OCI-LY7 (cell line): ENCODE data around the gene DAZL. TPM values are rescaled to one million over a fixed set of nuclear protein-coding genes. Genes with fewer than 3 reads are reported as not detected.
A peak's percentile ranks its signal among the peaks of the same experiment; 100 is the strongest.

Experiments
- BruUV-seq: library from RNA; stranded (reverse); fragments of 400-500 nt; replicated peaks from 2 replicates; lab custom pipeline; 2021; lab: Mats Ljungman, UMichigan
- CTCF ChIA-PET: fragments of 300-600 bp; sonication (Branson Sonifier 250); formaldehyde crosslinking; loops from one replicate; lab custom pipeline; 2022; ENCODE audit warnings: antibody characterized with exemption; ENCODE audit not compliant: unreplicated experiment; lab: Charles Lee
- POLR2A ChIA-PET: fragments of 300-600 bp; sonication (Branson Sonifier 250); formaldehyde crosslinking; loops from one replicate; lab custom pipeline; 2022; ENCODE audit warnings: antibody characterized with exemption; lab: Charles Lee
- DNase-seq: peaks from one replicate; pipeline ENCODE4 v3.0.0-alpha.2; 2015; ENCODE audit warnings: low spot score
- H2AFZ ChIP-seq: fragments of 200-600 bp; sonication (generic), shearing (Covaris generic); 2 replicates; pipeline ENCODE4 v1.6.1; 2014; ENCODE audit warnings: mild to moderate bottlenecking, antibody characterized with exemption, low read length, moderate library complexity
- H3K27ac ChIP-seq: fragments of 200-600 bp; sonication (generic); 2 replicates; pipeline ENCODE4 v1.5.1; 2014; ENCODE audit warnings: mixed run types, low read depth, mild to moderate bottlenecking, moderate library complexity, low read length, inconsistent platforms; ENCODE audit not compliant: poor library complexity, severe bottlenecking
- H3K36me3 ChIP-seq: fragments of 200-600 bp; sonication (generic); 2 replicates; pipeline ENCODE4 v1.6.1; 2014; ENCODE audit warnings: mild to moderate bottlenecking, antibody characterized with exemption, low read length, moderate library complexity, mixed read lengths; ENCODE audit not compliant: insufficient read depth
- H3K4me1 ChIP-seq: fragments of 200-600 bp; sonication (generic); 2 replicates; pipeline ENCODE4 v1.5.1; 2014; ENCODE audit warnings: mild to moderate bottlenecking, low read length; ENCODE audit not compliant: insufficient read depth, poor library complexity, severe bottlenecking
- H3K4me2 ChIP-seq: fragments of 200-600 bp; sonication (generic); 2 replicates; pipeline ENCODE4 v1.6.1; 2014; ENCODE audit warnings: mild to moderate bottlenecking, low read length
- H3K4me3 ChIP-seq: fragments of 200-600 bp; sonication (generic); 2 replicates; pipeline ENCODE4 v1.5.1; 2014; ENCODE audit warnings: mild to moderate bottlenecking, low read depth, low read length; ENCODE audit not compliant: poor library complexity, severe bottlenecking
- H3K79me2 ChIP-seq: fragments of 200-600 bp; sonication (generic); 2 replicates; pipeline ENCODE4 v1.6.1; 2016; ENCODE audit warnings: low read depth, mild to moderate bottlenecking, low read length, moderate library complexity, mixed read lengths; ENCODE audit not compliant: insufficient read depth
- H3K9me2 ChIP-seq: fragments of 200-600 bp; sonication (generic); 2 replicates; pipeline ENCODE4 v1.6.1; 2016; ENCODE audit warnings: mild to moderate bottlenecking, low read length, mixed read lengths; ENCODE audit not compliant: insufficient read depth
- H3K9me3 ChIP-seq: fragments of 200-600 bp; sonication (generic); 2 replicates; pipeline ENCODE4 v1.6.1; 2014; ENCODE audit warnings: mild to moderate bottlenecking, mixed run types, low read length, mixed read lengths
- H4K20me1 ChIP-seq: fragments of 200-600 bp; sonication (generic); 2 replicates; pipeline ENCODE4 v1.6.1; 2014; ENCODE audit warnings: mild to moderate bottlenecking, antibody characterized with exemption, low read length, moderate library complexity, mixed read lengths; ENCODE audit not compliant: insufficient read depth
- CTCF ChIP-seq: fragments of 200-600 bp; sonication (generic); conservative IDR thresholded peaks from 2 replicates; pipeline ENCODE4 v1.5.1; 2014; ENCODE audit warnings: mild to moderate bottlenecking, antibody characterized with exemption, low read length, moderate library complexity, mixed read lengths
- EZH2phosphoT487 ChIP-seq: fragments of 200-600 bp; sonication (generic); IDR thresholded peaks from 2 replicates; pipeline ENCODE4 v1.6.1; 2018; ENCODE audit warnings: low read depth, borderline replicate concordance, mild to moderate bottlenecking, mixed run types, antibody characterized with exemption, low read length, moderate library complexity, mixed read lengths
- intact Hi-C: fragments of 100-400 bp; cut with micrococcal nuclease; formaldehyde crosslinking; loops from one replicate; pipeline ENCODE4 v1.10.0; 2022; ENCODE audit not compliant: unreplicated experiment
- total RNA-seq, 2 experiments: library from RNA; depleted of rRNA in 1 of 2; stranded (reverse); fragments of >200 nt in 1 of 2; shearing (Covaris generic) in 1 of 2; gene quantifications; 2 replicates each; pipeline ENCODE4 v1.2.3, GENCODE V29; 2014 to 2022

The DAZL gene
- total RNA-seq, 2 experiments from 2014 or later: not detected

- Histone ChIP-seq H3K4me3 (no peak overlapping the region), H3K36me3 (no peaks in the 10 kb centered on the region), H3K9me3 (no peaks in the 10 kb centered on the region), H2AFZ (no peak overlapping the region), H3K79me2 (no peaks in the 10 kb centered on the region), H4K20me1 (no peaks in the 10 kb centered on the region), H3K4me1 (no peaks in the 10 kb centered on the region), H3K27ac (no peak overlapping the region), H3K4me2 (no peak overlapping the region), H3K9me2 (no peaks in the 10 kb centered on the region)
- no TSS peak for BruUV-seq
- intact Hi-C loops: loop anchor here (2.0 to 5.0 kb wide), 2 partner anchors 229 to 433 kb away; no protein-coding TSS in a partner anchor
- ChIA-PET POLR2A (no interaction called here), CTCF (no interaction called here)
- DNase-seq: no peak
- TF ChIP-seq EZH2phosphoT487: no peak
- no peak for TF ChIP-seq CTCF
Observed at GRCh38 chr3:16599694-16600093, 5.5 kb downstream of the DAZL start.

GRCh38 chr3:16596352-16597032 lies 8.7 kb downstream of the DAZL start:
- Histone ChIP-seq H3K36me3 (no peaks in the 10 kb centered on the region), H3K9me3 (no peaks in the 10 kb centered on the region), H3K9me2 (no peaks in the 10 kb centered on the region), H3K4me2 (no peak overlapping the region), H3K4me1 (no peaks in the 10 kb centered on the region), H3K79me2 (no peaks in the 10 kb centered on the region), H3K4me3 (no peak overlapping the region), H4K20me1 (no peaks in the 10 kb centered on the region), H2AFZ (no peak overlapping the region), H3K27ac (no peak overlapping the region)
- ChIA-PET CTCF (no interaction called here), POLR2A (interaction anchor here (0.7 to 2.2 kb wide), 10 partner anchors 8 to 653 kb away, joined by 3 to 6 read pairs (median 3); no protein-coding TSS in a partner anchor)
- TF ChIP-seq CTCF (no peak), EZH2phosphoT487 (no peak)
- DNase-seq: no peak
- BruUV-seq: no TSS peak
- intact Hi-C loops: no loop called here

GRCh38 chr3:16595778-16596177 lies 9.4 kb downstream of the DAZL start:
- H3K27ac ChIP-seq: no peak overlapping the region
- no peak for TF ChIP-seq EZH2phosphoT487
- 0 out of 2 replicates have a peak, but pooled peaks have one; percentile 20 for TF ChIP-seq CTCF
- DNase-seq: no peak
- CTCF ChIA-PET: no interaction called here
- H3K79me2 ChIP-seq: no peaks in the 10 kb centered on the region
- H3K4me1 ChIP-seq: no peaks in the 10 kb centered on the region
- no peaks in the 10 kb centered on the region for H3K36me3 ChIP-seq
- POLR2A ChIA-PET: interaction anchor here (0.7 to 2.2 kb wide), 5 partner anchors 22 to 636 kb away, joined by 3 to 6 read pairs (median 3); no protein-coding TSS in a partner anchor
- H4K20me1 ChIP-seq: no peaks in the 10 kb centered on the region
- intact Hi-C loops: no loop called here
- no peak overlapping the region for H3K4me2 ChIP-seq
- H3K9me3 ChIP-seq: no peaks in the 10 kb centered on the region
- H3K9me2 ChIP-seq: no peaks in the 10 kb centered on the region
- no peak overlapping the region for H2AFZ ChIP-seq
- H3K4me3 ChIP-seq: no peak overlapping the region
- no TSS peak for BruUV-seq
